GM12878 (cell line): ENCODE results near the gene ME3.

Source experiments
- BACH1 ChIP-seq: fragments of 450-650 bp; IDR thresholded peaks from 2 replicates; pipeline ENCODE4 v1.6.1; 2017; ENCODE audit warnings: mild to moderate bottlenecking, borderline replicate concordance
- EP300 ChIP-seq, 2 experiments: fragments of 150-350 bp in 1 of 2; IDR thresholded peaks; 2 replicates each; pipeline ENCODE4 v1.6.1; 2011 to 2012; ENCODE audit warnings: low read depth in 2 of 2, low read length in 2 of 2, borderline replicate concordance in 1 of 2, improper control_type of control experiment in 1 of 2, inconsistent platforms in 1 of 2; ENCODE audit not compliant: control insufficient read depth in 1 of 2
- HDAC6 ChIP-seq: fragments of 200-600 bp; sonication (generic); IDR thresholded peaks from one replicate; pipeline ENCODE4 v1.8.0; 2017; ENCODE audit warnings: antibody characterized with exemption; ENCODE audit not compliant: unreplicated experiment
- MXI1 ChIP-seq: fragments of 150-350 bp; IDR thresholded peaks from 2 replicates; pipeline ENCODE4 v1.6.1; 2011; ENCODE audit warnings: low read depth, mild to moderate bottlenecking, inconsistent platforms, low read length, improper control_type of control experiment
- NRF1 ChIP-seq: conservative IDR thresholded peaks from 2 replicates; pipeline ENCODE4 v1.6.1; 2011; ENCODE audit warnings: mild to moderate bottlenecking, low read depth, low read length, improper control_type of control experiment
- POLR2A ChIP-seq: IDR thresholded peaks from 2 replicates; pipeline ENCODE4 v1.6.1; 2011; ENCODE audit warnings: low read depth, mild to moderate bottlenecking, low read length
- POLR2AphosphoS5 ChIP-seq: IDR thresholded peaks from 2 replicates; pipeline ENCODE4 v1.6.1; 2011; ENCODE audit warnings: mild to moderate bottlenecking, low read length, inconsistent platforms
- TAF1 ChIP-seq: IDR thresholded peaks from 2 replicates; pipeline ENCODE4 v1.6.1; 2011; ENCODE audit warnings: mild to moderate bottlenecking, low read depth, low read length, borderline replicate concordance
- TCF7 ChIP-seq: IDR thresholded peaks from 2 replicates; pipeline ENCODE4 v1.6.1; 2014; ENCODE audit warnings: antibody characterized with exemption, borderline replicate concordance
- TF ChIP-seq, protein P1 (sequence below): fragments of 450-650 bp; conservative IDR thresholded peaks from 2 replicates; pipeline ENCODE4 v1.6.1; 2017; ENCODE audit warnings: mild to moderate bottlenecking, moderate library complexity
- TF ChIP-seq, protein P2 (sequence below), 3 experiments: IDR thresholded peaks in 2 of 3; conservative IDR thresholded peaks in 1 of 3; 2 replicates each; pipeline ENCODE4 v1.5.1; 2011; ENCODE audit warnings: low read depth in 3 of 3, low read length in 3 of 3, mild to moderate bottlenecking in 3 of 3, control low read depth in 2 of 3, moderate library complexity in 2 of 3, inconsistent platforms in 1 of 3, mixed read lengths in 1 of 3; ENCODE audit not compliant: control insufficient read depth in 2 of 3, insufficient read depth in 1 of 3; ENCODE audit errors: extremely low read depth in 1 of 3

DNA sequence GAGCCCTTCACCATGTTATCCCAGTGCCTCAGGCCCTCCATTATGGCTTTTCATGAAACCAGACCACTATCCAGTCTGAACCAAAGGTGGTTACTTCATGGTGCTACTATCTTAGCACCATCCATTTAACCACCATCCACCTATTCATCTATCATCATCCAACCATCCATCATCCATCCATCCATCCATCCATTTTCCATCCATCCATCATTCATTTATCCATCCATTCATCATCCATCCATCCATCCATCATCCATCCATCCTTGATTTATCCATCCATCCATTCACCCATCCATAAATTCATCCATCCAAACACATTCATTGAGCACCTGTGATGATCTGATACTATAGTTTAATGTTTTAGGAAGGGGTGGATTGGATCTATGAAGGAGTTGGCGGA lies 204.2 kb downstream of the ME3 start:
- TF ChIP-seq BACH1: no peak
- TF ChIP-seq POLR2A: no peak
- no peak for TF ChIP-seq POLR2AphosphoS5
- TF ChIP-seq MXI1: no peak
- TF ChIP-seq, protein P1, sequence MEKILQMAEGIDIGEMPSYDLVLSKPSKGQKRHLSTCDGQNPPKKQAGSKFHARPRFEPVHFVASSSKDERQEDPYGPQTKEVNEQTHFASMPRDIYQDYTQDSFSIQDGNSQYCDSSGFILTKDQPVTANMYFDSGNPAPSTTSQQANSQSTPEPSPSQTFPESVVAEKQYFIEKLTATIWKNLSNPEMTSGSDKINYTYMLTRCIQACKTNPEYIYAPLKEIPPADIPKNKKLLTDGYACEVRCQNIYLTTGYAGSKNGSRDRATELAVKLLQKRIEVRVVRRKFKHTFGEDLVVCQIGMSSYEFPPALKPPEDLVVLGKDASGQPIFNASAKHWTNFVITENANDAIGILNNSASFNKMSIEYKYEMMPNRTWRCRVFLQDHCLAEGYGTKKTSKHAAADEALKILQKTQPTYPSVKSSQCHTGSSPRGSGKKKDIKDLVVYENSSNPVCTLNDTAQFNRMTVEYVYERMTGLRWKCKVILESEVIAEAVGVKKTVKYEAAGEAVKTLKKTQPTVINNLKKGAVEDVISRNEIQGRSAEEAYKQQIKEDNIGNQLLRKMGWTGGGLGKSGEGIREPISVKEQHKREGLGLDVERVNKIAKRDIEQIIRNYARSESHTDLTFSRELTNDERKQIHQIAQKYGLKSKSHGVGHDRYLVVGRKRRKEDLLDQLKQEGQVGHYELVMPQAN: no peak
- no peak for TF ChIP-seq NRF1
- TF ChIP-seq TCF7: no peak
- no peak for TF ChIP-seq TAF1
- TF ChIP-seq, protein P2, sequence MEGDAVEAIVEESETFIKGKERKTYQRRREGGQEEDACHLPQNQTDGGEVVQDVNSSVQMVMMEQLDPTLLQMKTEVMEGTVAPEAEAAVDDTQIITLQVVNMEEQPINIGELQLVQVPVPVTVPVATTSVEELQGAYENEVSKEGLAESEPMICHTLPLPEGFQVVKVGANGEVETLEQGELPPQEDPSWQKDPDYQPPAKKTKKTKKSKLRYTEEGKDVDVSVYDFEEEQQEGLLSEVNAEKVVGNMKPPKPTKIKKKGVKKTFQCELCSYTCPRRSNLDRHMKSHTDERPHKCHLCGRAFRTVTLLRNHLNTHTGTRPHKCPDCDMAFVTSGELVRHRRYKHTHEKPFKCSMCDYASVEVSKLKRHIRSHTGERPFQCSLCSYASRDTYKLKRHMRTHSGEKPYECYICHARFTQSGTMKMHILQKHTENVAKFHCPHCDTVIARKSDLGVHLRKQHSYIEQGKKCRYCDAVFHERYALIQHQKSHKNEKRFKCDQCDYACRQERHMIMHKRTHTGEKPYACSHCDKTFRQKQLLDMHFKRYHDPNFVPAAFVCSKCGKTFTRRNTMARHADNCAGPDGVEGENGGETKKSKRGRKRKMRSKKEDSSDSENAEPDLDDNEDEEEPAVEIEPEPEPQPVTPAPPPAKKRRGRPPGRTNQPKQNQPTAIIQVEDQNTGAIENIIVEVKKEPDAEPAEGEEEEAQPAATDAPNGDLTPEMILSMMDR (IDR thresholded peaks at IDR 0.05 in 2 of 3, conservative IDR thresholded peaks at IDR 0.05 in 1 of 3; ENCODE audit: control insufficient read depth in 2 of 3, extremely low read depth in 1 of 3, insufficient read depth in 1 of 3, low read depth in 3 of 3, low read length in 3 of 3): no peak
- TF ChIP-seq HDAC6: no peak
- TF ChIP-seq EP300 (IDR thresholded peaks at IDR 0.05; ENCODE audit: borderline replicate concordance in 1 of 2, control insufficient read depth in 1 of 2, low read depth in 2 of 2, low read length in 2 of 2): no peak
